Caco-2 (cell line): ENCODE results near the gene LTN1. TPM values are rescaled to one million over a fixed set of nuclear protein-coding genes. Genes with fewer than 3 reads are reported as not detected.
"Not testable (repeated sequence)": the region's sequence is repeated elsewhere in the genome, so short reads cannot be mapped to it uniquely, and the experiment has no call there.

Experiments
- BruUV-seq: library from RNA; stranded (reverse); fragments of 400-500 nt; replicated peaks from 2 replicates; lab custom pipeline; 2021; lab: Mats Ljungman, UMichigan
- CTCF ChIA-PET: fragments of 300-600 bp; sonication (Branson Sonifier 250); formaldehyde crosslinking; loops from one replicate; lab custom pipeline; 2022; ENCODE audit warnings: antibody characterized with exemption; lab: Charles Lee
- POLR2A ChIA-PET: fragments of 300-600 bp; sonication (Branson Sonifier 250); formaldehyde crosslinking; loops from one replicate; lab custom pipeline; 2022; ENCODE audit warnings: antibody characterized with exemption; lab: Charles Lee
- DNase-seq, 2 experiments: peaks; one replicate each; pipeline versions ENCODE4 v3.0.0 to v3.0.0-alpha.2; 2020 to 2022
- H3K27me3 ChIP-seq: replicated peaks from 2 replicates; pipeline ENCODE4 v1.6.0; 2011; ENCODE audit warnings: low read length; ENCODE audit not compliant: control insufficient read depth, insufficient read depth
- H3K36me3 ChIP-seq: 2 replicates; pipeline ENCODE4 v1.5.1; 2011; ENCODE audit warnings: low read length; ENCODE audit not compliant: control insufficient read depth, insufficient read depth
- H3K4me1 ChIP-seq: fragments of 250-450 bp; sonication (Bioruptor Pico); 2 replicates; pipeline ENCODE4 v1.5.1; 2020; ENCODE audit warnings: mild to moderate bottlenecking
- H3K4me3 ChIP-seq: 2 replicates; pipeline ENCODE4 v1.5.1; 2011; ENCODE audit warnings: low read depth, mild to moderate bottlenecking, control low read depth, low read length
- H3K9me3 ChIP-seq: fragments of 250-450 bp; sonication (Bioruptor Pico); 2 replicates; pipeline ENCODE4 v1.5.1; 2020; ENCODE audit warnings: mild to moderate bottlenecking, moderate library complexity
- H3K27ac Mint-ChIP-seq: one replicate; pipeline ENCODE4 v1.8.0; 2022; ENCODE audit warnings: mixed read lengths; ENCODE audit not compliant: unreplicated experiment
- H3K27me3 Mint-ChIP-seq: one replicate; pipeline ENCODE4 v1.8.0; 2022; ENCODE audit warnings: mixed read lengths; ENCODE audit not compliant: insufficient read depth, unreplicated experiment
- H3K36me3 Mint-ChIP-seq: one replicate; pipeline ENCODE4 v1.8.0; 2022; ENCODE audit warnings: mild to moderate bottlenecking, mixed read lengths; ENCODE audit not compliant: insufficient read depth, unreplicated experiment
- H3K4me1 Mint-ChIP-seq: one replicate; pipeline ENCODE4 v1.8.0; 2022; ENCODE audit warnings: low read depth, mixed read lengths; ENCODE audit not compliant: unreplicated experiment
- H3K4me3 Mint-ChIP-seq: one replicate; pipeline ENCODE4 v1.8.0; 2022; ENCODE audit warnings: mild to moderate bottlenecking, moderate library complexity, mixed read lengths; ENCODE audit not compliant: unreplicated experiment
- H3K9me3 Mint-ChIP-seq: one replicate; pipeline ENCODE4 v1.8.0; 2022; ENCODE audit warnings: mixed read lengths; ENCODE audit not compliant: unreplicated experiment
- intact Hi-C: fragments of 100-400 bp; cut with micrococcal nuclease; formaldehyde crosslinking; loops from one replicate; pipeline ENCODE4 v1.10.0; 2022; ENCODE audit not compliant: unreplicated experiment
- total RNA-seq: library from RNA; stranded (reverse); gene quantifications from 2 replicates; pipeline ENCODE4 v1.2.3, GENCODE V29; 2022
- TF ChIP-seq, protein P1 (sequence below), 2 experiments: fragments of 200-600 bp in 1 of 2; IDR thresholded peaks; 1 replicate in 1 of 2; 2 replicates in 1 of 2; pipeline versions ENCODE4 v1.5.1 to v1.8.0; 2011 to 2022; ENCODE audit warnings: antibody characterized with exemption in 1 of 2, control low read depth in 1 of 2, inconsistent platforms in 1 of 2, low read depth in 1 of 2, low read length in 1 of 2, mild to moderate bottlenecking in 1 of 2, moderate library complexity in 1 of 2; ENCODE audit not compliant: insufficient read depth in 1 of 2, severe bottlenecking in 1 of 2, unreplicated experiment in 1 of 2

LTN1 gene
- total RNA-seq, 1 experiment from 2014 or later: 25.4 TPM

DNA sequence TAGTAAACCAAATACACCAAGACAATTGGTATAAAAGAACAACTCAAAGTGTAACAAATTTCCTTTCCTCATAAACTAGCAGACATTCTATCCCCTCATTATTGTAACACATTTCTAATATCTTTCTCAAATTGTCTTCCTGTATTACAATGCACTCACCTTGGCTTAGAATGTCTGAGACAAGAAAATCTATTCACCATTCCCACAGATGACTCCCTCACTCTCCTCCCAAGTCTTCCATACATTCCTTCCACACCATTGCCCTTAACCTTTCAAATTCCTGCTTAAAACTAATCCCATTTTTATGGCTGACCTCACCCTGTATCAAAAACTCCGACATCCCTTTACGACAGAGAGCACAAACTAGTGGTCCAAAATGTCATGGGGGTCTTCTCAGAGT, 56.0 kb downstream of the LTN1 start:
- peaks cover 8% of the 10 kb centered on the region for H3K4me1 Mint-ChIP-seq
- no peak for DNase-seq
- H3K4me3 Mint-ChIP-seq: no peak overlapping the region
- no peaks in the 10 kb centered on the region for H3K9me3 Mint-ChIP-seq
- no peaks in the 10 kb centered on the region for H3K36me3 ChIP-seq
- H3K9me3 ChIP-seq: no peaks in the 10 kb centered on the region
- H3K4me3 ChIP-seq: no peak overlapping the region
- no peaks in the 10 kb centered on the region for H3K27me3 Mint-ChIP-seq
- peaks cover 49% of the 10 kb centered on the region for H3K36me3 Mint-ChIP-seq
- TF ChIP-seq, protein P1, sequence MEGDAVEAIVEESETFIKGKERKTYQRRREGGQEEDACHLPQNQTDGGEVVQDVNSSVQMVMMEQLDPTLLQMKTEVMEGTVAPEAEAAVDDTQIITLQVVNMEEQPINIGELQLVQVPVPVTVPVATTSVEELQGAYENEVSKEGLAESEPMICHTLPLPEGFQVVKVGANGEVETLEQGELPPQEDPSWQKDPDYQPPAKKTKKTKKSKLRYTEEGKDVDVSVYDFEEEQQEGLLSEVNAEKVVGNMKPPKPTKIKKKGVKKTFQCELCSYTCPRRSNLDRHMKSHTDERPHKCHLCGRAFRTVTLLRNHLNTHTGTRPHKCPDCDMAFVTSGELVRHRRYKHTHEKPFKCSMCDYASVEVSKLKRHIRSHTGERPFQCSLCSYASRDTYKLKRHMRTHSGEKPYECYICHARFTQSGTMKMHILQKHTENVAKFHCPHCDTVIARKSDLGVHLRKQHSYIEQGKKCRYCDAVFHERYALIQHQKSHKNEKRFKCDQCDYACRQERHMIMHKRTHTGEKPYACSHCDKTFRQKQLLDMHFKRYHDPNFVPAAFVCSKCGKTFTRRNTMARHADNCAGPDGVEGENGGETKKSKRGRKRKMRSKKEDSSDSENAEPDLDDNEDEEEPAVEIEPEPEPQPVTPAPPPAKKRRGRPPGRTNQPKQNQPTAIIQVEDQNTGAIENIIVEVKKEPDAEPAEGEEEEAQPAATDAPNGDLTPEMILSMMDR (IDR thresholded peaks at IDR 0.05; ENCODE audit: insufficient read depth in 1 of 2, low read depth in 1 of 2, low read length in 1 of 2, severe bottlenecking in 1 of 2, unreplicated experiment in 1 of 2): no peak
- ChIA-PET CTCF (no interaction called here), POLR2A (no interaction called here)
- BruUV-seq: no TSS peak
- intact Hi-C loops: no loop called here
- no peak overlapping the region for H3K27ac Mint-ChIP-seq
- H3K27me3 ChIP-seq: no peaks in the 10 kb centered on the region
- no peaks in the 10 kb centered on the region for H3K4me1 ChIP-seq

DNA sequence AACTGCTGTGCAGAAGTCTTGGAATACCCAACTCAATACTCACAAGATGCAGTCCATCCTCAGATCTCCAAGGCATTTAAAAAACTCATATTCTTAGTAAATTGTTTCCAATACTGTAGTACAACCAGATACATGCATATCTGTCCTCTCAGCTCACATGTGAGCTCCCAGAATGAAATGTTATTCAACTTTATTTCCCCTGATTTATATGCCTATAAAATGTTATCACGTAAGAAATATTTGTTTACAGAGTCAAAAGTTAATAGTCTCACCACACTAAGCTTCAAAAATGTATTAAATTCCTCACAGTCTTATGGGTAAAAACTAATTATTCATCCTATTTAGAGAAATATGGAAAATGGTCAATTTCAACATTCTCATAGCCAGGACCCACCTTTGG, 56.6 kb downstream of the LTN1 start:
- Mint-ChIP-seq H3K9me3 (no peaks in the 10 kb centered on the region), H3K27ac (no peak overlapping the region), H3K36me3 (peaks cover 49% of the 10 kb centered on the region), H3K4me3 (no peak overlapping the region), H3K27me3 (no peaks in the 10 kb centered on the region), H3K4me1 (peaks cover 8% of the 10 kb centered on the region)
- Histone ChIP-seq H3K4me1 (no peaks in the 10 kb centered on the region), H3K9me3 (no peaks in the 10 kb centered on the region), H3K4me3 (no peak overlapping the region), H3K36me3 (no peaks in the 10 kb centered on the region), H3K27me3 (no peaks in the 10 kb centered on the region)
- no peak for DNase-seq
- BruUV-seq: no TSS peak
- ChIA-PET CTCF (no interaction called here), POLR2A (no interaction called here)
- TF ChIP-seq, protein P1 (IDR thresholded peaks at IDR 0.05; ENCODE audit: insufficient read depth in 1 of 2, low read depth in 1 of 2, low read length in 1 of 2, severe bottlenecking in 1 of 2, unreplicated experiment in 1 of 2): no peak
- intact Hi-C loops: no loop called here

DNA sequence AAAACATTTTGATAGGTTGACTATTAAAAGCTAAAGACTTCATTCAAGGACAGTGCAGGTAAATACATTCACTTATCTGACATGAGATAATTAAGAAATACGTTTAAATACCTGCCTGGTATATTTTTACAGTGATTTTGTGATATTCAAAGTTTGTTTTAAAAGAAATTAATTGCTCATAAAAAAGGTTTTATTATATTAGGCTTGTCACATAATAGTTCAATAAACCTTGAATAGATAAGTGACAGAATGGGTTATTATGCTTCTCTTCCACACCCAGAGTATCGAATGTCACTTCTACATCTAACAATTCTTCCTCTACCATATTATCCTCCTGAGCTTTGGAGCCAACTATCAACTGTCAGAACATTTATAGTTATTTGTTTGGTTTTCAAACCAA, 60.0 kb downstream of the LTN1 start:
- CTCF ChIA-PET: no interaction called here
- Histone ChIP-seq H3K36me3 (no peaks in the 10 kb centered on the region), H3K4me3 (no peak overlapping the region), H3K4me1 (no peaks in the 10 kb centered on the region), H3K27me3 (no peaks in the 10 kb centered on the region), H3K9me3 (no peaks in the 10 kb centered on the region)
- Mint-ChIP-seq H3K27ac (no peak overlapping the region), H3K9me3 (no peaks in the 10 kb centered on the region), H3K36me3 (peaks cover 21% of the 10 kb centered on the region), H3K4me1 (no peaks in the 10 kb centered on the region), H3K4me3 (no peak overlapping the region), H3K27me3 (no peaks in the 10 kb centered on the region)
- no TSS peak for BruUV-seq
- TF ChIP-seq, protein P1 (IDR thresholded peaks at IDR 0.05; ENCODE audit: insufficient read depth in 1 of 2, low read depth in 1 of 2, low read length in 1 of 2, severe bottlenecking in 1 of 2, unreplicated experiment in 1 of 2): no peak
- no peak for DNase-seq
- POLR2A ChIA-PET: no interaction called here
- intact Hi-C loops: no loop called here

DNA sequence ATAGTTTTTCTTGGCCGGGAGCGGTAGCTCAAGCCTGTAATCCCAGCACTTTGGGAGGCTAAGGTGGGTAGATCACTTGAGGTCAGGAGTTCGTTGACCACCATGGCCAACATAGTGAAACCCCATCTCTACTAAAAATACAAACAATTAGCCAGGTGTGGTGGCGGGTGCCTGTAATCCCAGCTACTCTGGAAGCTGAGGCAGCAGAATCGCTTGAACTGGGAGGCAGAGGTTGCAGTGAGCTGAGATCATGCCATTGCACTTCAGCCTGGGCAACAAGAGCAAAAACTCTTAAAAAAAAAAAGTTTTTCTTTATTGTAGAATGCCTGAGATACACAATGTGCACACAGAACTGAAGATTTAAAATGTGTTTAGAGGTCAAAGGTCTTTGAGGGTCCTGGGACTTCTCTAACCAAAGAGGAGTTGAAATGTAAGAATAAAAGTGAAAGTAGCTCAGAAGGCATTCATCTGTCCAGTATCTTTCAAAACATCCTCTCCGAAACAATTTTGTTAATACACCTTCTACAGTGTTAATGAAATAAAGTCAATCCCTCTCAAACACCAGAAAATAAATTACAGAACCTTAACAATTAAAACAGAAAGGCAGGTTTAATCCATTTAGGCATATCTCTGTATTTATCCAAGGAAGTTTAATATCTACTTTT, 60.8 kb downstream of the LTN1 start:
- H3K9me3 ChIP-seq, H3K9me3 Mint-ChIP-seq, DNase-seq, H3K27ac Mint-ChIP-seq, H3K4me1 Mint-ChIP-seq, H3K27me3 ChIP-seq, POLR2A ChIA-PET, intact Hi-C loops, H3K36me3 ChIP-seq, H3K4me3 Mint-ChIP-seq, H3K27me3 Mint-ChIP-seq, BruUV-seq, H3K4me3 ChIP-seq, CTCF ChIA-PET, H3K4me1 ChIP-seq: not testable (repeated sequence)
- H3K36me3 Mint-ChIP-seq: peaks cover 15% of the 10 kb centered on the region
